HG03280 (cell line): ENCODE results near the gene RNU1-3.
"Not testable (repeated sequence)": the region's sequence is repeated elsewhere in the genome, so short reads cannot be mapped to it uniquely, and the experiment has no call there.

Experiments used
- ATAC-seq: cut with Tn5 transposase; IDR thresholded peaks from one replicate; pipeline ENCODE4 v1.9.1; 2021; ENCODE audit warnings: mild to moderate bottlenecking, moderate library complexity; ENCODE audit not compliant: unreplicated experiment

Gene RNU1-3

DNA sequence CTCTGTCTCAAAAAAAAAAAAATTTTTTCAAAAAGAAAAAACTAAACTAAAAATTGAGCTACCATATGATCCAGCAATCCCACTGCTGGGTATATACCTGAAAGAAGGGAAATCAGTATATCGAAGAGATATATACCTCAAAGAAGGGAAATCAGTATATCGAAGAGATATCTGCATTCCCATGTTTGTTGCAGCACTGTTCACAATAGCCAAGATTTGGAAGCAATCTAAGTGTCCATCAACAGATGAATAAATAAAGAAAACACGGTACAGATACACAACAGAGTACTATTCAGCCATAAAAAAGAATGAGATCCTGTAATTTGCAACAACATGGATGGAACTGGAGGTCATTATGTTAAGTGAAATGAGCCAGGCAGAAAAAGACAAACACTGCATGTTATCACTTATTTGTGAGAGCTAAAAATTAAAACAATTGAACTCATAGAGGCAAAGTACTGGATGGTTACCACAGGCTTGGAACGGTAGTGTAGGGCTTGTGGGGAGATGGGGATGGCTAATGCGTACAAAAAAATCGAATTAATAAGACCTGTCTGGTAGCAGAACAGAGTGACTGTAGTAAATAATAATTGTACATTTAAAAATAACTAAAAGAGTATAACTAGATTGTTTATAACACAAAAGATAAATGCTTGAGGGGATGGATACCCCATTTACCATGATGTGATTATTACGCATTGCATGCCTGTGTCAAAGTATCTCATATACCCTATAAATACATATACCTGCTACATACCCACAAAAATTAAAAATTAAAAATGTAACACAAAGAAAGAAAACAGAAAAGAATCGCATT lies 25.4 kb downstream of the RNU1-3 start:
- not testable (repeated sequence) for ATAC-seq

DNA sequence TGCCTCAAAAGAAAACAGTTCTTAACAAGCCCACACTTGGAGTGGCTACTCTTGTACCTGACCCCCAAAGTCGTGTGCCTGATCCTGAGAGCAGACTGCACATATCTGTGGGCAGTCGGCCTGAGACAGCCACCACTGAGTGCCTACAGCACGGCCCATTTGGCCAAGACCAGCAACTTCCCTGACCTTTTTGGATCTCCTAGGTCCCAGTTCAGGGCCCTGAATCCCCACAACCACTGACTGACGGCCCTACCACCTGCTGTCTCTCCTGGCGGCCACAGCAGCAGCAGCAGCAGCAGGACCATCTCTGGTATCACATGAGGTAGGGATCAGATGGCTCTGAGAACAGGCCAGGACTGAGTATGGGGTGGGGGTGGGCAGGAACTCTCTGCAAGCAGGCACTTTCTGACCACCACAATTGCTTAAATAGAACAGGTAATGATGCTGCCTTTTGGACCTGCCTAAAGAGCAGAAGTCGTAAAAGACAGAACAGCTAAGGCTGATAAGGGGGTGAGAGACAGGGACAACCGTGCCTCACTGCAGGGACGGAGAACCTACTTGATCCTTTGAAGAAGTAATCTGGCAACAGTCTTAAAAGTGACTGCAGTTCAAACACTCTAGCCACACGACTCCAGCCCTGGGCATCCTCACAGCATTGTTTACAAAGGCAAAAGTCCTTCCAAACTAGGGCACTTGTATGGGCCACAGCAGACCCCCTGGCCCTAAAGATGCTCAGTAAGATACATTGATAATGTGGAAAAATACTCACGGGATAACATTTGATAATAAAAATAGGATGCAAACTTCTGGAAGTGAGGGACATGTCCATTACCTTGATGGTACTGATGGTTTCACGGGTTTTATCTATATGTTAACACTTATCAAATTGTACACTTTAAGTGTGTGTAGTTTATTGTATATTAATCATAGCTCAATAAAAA lies 27.4 kb downstream of the RNU1-3 start:
- not testable (repeated sequence) for ATAC-seq

GRCh38 chr1:16637941-16638778 lies 28.6 kb downstream of the RNU1-3 start:
- ATAC-seq: not testable (repeated sequence)

DNA sequence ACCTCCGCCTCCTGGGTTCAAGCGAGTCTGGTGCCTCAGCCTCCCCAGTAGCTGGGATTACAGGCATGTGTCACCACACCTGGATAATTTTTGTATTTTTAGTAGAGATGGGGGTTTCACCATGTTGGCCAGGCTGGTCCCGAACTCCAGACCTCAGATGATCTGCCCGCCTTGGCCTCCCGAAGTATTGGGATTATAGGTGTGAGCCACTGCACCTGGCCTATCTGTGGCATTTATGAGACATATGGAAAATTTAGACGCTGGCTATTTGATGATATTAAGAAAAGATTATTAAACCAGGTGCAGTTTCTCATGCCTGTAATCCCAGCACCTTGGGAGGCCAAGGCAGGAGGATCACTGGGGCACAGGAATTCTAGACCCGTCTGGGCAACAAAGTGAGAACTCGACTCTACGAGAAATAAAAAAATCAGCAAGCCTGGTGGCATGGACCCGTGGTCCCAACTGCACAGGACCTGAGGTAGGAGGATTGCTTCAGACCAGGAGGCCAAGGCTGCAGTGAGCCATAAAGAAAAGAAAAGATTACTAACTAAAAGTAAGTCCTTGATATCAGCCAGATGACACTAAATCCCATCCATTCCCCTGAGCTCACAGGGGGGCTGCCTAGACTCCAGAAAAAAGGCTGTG lies 30.1 kb downstream of the RNU1-3 start:
- ATAC-seq: not testable (repeated sequence)

- ATAC-seq: not testable (repeated sequence)
Observed at GRCh38 chr1:16635959-16636358, 30.8 kb downstream of the RNU1-3 start.

DNA sequence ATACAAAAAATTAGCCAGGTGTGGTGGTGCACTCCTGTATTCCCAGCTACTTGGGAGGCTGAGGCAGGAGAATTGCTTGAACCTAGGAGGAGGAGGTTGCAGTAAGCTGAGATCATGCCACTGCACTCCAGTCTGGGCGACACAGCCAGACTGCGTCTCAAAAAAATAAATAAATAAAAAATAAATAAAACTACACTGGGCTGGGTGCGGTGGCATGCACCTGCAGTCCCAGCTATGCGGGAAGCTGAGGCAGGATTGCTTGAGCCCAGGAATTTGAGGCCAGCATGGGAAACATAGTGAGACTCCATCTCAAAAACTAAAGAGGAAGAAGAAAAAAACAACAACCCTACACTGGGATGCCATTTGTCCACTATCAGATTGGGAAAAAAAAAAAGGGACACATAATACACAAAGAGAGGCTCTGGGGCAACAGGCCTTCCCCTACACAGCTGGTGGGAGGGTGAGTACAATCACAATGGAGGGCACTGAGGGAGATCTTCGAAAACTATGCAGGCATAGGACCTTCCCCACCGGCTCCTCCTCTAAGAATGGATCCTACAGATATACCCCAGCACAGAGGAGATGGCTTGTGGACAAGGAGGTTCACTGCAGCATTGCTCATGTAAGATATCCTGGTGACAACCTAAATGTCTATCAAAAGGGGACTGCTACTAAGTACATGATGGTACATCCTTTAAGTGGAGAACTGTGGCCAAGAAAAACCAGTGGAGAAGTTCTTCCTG lies 33.0 kb downstream of the RNU1-3 start:
- not testable (repeated sequence) for ATAC-seq

DNA sequence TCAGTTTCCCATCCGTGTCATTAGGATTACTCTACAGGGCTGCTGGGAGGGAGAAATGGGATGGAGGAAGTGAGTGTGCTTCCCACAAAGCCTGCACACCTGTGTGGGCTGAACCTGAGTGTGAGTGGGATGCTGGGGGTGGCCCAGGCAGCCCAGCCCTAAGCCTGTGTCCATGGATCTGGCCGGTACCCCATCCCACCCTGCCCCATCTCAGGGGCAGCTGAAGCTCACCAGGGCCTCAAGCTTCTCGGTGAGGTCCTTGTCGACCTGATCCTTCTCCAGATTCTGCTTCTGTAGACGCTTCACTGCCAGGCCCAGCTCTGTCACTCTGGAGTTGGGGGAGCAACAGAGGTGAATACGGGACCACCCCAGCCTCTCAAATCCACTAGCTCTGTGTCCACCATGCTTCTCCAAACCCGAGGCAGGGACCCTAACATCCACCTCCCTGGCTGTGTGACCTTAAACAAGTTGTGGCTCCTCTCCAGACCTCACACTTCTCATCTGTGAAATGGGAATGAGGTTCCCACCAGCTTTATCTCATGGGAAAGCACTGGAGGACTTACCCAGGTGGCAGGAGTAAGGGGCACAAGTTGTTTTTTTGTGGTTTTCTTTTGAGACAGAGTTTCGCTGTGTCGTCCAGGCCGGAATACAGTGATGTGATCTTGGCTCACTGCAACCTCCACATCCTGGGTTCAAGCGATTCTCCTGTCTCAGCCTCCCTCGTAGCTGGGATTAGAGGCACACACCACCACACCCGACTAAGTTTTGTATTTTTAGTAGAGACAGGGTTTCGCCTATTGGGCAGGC lies 34.5 kb downstream of the RNU1-3 start:
- not testable (repeated sequence) for ATAC-seq

GRCh38 chr1:16631248-16632043 lies 35.3 kb downstream of the RNU1-3 start:
- no peak for ATAC-seq

DNA sequence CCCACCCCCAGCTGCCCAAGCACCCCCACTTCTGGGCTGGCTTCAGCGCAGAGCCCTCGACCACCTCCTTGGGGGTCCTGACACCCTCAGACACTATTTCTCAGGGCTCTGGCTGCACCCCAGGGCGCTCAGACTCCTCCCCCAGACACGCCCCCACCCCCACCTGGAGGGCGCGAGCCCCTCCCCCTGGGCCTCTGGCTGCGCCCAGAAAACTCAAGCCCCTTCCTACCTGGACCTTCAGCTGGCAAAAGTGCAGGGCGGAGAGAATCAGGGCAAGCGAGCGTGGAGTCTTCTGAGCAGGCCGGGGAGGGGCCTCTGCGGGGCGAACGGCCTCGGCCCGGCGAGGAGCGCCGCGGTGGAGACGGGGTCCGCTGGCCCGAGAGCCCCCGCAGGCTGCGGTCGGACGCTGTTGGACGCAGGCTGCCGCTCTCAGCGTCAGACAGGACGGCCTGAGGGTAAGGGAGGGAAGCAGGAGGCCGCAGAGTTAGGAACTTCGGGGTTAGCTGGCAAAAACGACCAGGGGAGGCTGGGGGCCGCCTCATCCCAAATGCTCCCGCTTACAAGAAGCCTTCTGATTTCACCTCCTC lies 36.0 kb downstream of the RNU1-3 start:
- no peak for ATAC-seq

DNA sequence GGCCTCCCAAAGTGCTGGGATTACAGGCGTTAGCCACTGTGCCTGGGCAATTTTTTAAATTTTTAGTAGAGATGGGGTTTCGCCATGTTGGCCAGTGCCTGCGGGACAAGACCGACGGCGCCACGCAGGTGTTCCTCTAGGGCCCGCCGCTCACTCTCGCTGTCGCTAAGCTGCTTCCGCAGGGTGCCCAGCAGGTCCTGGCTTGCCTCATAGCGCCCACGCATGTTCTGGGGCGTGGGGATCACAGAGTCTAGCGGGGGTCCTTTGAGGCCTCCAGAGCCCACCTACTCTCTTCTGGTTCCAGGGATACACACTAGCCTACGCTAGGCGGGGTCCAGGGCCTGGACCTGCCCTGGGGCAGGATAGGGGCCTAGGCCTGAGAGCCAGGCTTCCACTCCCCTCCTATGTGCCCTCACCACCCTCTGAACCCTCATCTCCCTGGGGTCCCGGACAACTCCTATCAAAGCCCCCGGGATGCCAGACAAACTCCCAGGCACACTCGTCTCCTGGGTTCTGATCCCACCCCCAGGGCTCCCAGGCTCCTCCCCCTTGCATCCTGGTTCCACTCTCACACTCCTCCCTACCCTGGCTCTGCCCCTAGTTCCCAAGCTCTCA lies 36.7 kb downstream of the RNU1-3 start:
- not testable (repeated sequence) for ATAC-seq

- ATAC-seq: no peak
Observed at GRCh38 chr1:16628361-16629111, 38.2 kb downstream of the RNU1-3 start.

- not testable (repeated sequence) for ATAC-seq
Observed at GRCh38 chr1:16626409-16626983, 40.3 kb downstream of the RNU1-3 start.

GRCh38 chr1:16625497-16626408 lies 41.0 kb downstream of the RNU1-3 start:
- no peak for ATAC-seq

DNA sequence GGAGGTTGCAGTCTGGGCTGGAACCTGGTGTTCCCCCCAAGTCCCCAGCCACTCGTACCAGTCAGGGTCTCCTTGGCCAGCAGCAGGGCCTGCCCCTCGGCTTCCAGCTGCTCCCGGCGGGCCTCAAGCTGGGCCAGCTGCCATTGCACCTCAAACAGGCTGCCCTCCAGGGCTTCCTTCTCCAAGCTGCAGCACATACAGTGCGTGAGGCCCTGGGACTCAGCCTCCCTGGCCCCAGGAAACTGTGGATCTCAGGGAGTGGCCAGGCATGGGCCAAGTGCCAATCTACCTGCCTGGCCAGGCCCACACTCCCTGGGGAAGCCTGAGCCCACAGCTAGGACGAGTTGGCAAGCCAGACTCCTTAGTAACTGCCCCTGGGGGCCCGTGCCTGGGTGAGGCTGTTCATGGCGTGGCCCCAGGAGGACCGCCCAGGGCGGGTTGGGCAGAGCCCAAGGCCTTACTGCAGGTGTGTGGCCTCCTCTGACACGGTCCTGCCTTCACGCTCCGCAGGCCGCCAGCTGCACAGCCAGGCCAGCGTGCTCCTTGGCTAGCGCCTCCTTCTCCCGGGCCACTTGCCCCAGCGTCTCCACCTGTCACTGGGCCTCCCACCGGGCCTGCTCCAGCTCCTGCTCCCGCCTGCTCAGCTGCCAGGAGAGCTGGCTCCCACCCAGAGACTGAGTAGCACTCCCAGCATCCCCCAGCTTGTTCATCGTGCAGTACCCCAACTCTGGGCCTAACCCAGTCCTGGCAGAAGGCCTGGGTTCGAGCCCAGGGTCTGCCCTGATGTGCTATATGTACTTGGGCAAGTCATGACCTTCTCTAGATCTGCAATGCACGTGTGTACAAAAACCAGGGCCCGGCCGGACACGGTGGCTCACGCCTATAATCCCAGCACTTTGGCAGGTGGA lies 42.7 kb downstream of the RNU1-3 start:
- ATAC-seq: not testable (repeated sequence)
